H1 (cell line): ENCODE measurements around the gene FOXJ2.

Source experiments
- CHD2 ChIP-seq: IDR thresholded peaks from 2 replicates; pipeline ENCODE4 v1.6.1; 2012; ENCODE audit warnings: low read length, improper control_type of control experiment
- EZH2 ChIP-seq: fragments of 200-600 bp; sonication (generic); IDR thresholded peaks from 2 replicates; pipeline ENCODE4 v1.7.1; 2012; ENCODE audit warnings: low read depth, mild to moderate bottlenecking, moderate library complexity, low read length, inconsistent platforms; ENCODE audit not compliant: severe bottlenecking
- POLR2A ChIP-seq, 2 experiments: IDR thresholded peaks; 1 replicate in 1 of 2; 2 replicates in 1 of 2; pipeline ENCODE4 v1.6.1; 2011; ENCODE audit warnings: low read depth in 2 of 2, low read length in 2 of 2, mild to moderate bottlenecking in 2 of 2; ENCODE audit errors: control extremely low read depth in 1 of 2

GRCh38 chr12:8052679-8053078 is 20.2 kb downstream of the FOXJ2 start:
- no peak for TF ChIP-seq POLR2A (IDR thresholded peaks at IDR 0.05; ENCODE audit: control extremely low read depth in 1 of 2, low read depth in 2 of 2, low read length in 2 of 2)
- TF ChIP-seq EZH2, result no peak
- no peak for TF ChIP-seq CHD2
